ENCODE data around the gene HECTD2.
"Not testable (repeated sequence)": the region's sequence is repeated elsewhere in the genome, so short reads cannot be mapped to it uniquely, and the experiment has no call there.

Gene HECTD2

GRCh38 chr10:91412354-91413087, 2.4 kb downstream of the HECTD2 start:
- DNase-seq (ENCODE audit: low read depth): no peak

GRCh38 chr10:91415816-91416215, 5.7 kb downstream of the HECTD2 start:
- peak; percentile 38 for DNase-seq (ENCODE audit: low read depth)

GRCh38 chr10:91416339-91416855, 6.3 kb downstream of the HECTD2 start:
- no peak for DNase-seq (ENCODE audit: low read depth)

- DNase-seq (ENCODE audit: low read depth): no peak
Measured at GRCh38 chr10:91418416-91418815, 8.3 kb downstream of the HECTD2 start.

DNA sequence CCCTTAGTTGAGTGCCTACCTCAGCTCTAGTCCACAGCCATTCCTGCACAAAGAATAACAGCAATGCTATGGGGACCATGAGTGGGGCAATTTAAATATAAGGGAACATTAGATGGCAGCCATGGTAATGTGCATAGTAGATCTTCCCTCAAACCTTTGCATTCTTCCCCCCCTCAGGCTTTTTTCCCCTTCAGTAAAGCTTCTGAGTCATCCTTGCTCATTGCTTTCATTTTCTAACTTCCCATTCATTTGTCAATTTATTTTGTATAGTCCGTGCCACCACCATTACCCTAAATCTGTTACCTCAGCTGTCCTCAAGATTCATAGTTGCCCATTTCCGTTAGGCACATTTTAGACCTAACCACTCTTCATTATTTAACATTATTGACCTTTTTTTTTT, 10.7 kb downstream of the HECTD2 start:
- peak; percentile 60 for DNase-seq (ENCODE audit: low read depth)

GRCh38 chr10:91422915-91423314, 12.8 kb downstream of the HECTD2 start:
- DNase-seq (ENCODE audit: low read depth): peak; percentile 6

GRCh38 chr10:91424016-91424415, 13.9 kb downstream of the HECTD2 start:
- DNase-seq (ENCODE audit: low read depth): peak; percentile 10

GRCh38 chr10:91432175-91432574, 22.0 kb downstream of the HECTD2 start:
- DNase-seq (ENCODE audit: low read depth): no peak

DNA sequence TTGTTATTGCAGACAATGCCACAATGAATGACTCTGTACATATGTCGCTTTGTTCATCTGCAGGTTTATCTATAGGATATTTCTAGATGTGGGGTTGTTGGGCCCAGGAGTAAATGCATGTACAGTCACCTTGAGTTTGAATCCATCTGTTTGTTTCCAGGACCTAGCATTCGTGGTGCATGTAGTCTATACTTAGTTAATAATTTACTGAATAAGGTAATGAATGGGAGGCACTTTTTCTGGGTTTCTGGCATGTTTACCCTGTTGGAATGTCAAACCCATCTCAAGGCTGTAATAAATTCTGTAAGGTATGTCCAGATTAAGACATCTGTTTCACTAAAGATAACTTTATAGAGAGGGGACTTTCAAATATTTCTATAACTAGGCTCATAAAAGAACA, 23.5 kb downstream of the HECTD2 start:
- DNase-seq (ENCODE audit: low read depth): no peak

- DNase-seq (ENCODE audit: low read depth): peak; percentile 44
Measured at GRCh38 chr10:91434041-91434440, 23.9 kb downstream of the HECTD2 start.

- DNase-seq (ENCODE audit: low read depth): no peak
Measured at GRCh38 chr10:91435241-91435640, 25.1 kb downstream of the HECTD2 start.

- not testable (repeated sequence) for DNase-seq (ENCODE audit: low read depth)
Measured at GRCh38 chr10:91438228-91438627, 28.1 kb downstream of the HECTD2 start.

- no peak for DNase-seq (ENCODE audit: low read depth)
Measured at GRCh38 chr10:91444211-91445182, 34.4 kb downstream of the HECTD2 start.

- DNase-seq (ENCODE audit: low read depth): no peak
Measured at GRCh38 chr10:91452063-91452462, 41.9 kb downstream of the HECTD2 start.

- no peak for DNase-seq (ENCODE audit: low read depth)
Measured at GRCh38 chr10:91453535-91453934, 43.4 kb downstream of the HECTD2 start.

DNA sequence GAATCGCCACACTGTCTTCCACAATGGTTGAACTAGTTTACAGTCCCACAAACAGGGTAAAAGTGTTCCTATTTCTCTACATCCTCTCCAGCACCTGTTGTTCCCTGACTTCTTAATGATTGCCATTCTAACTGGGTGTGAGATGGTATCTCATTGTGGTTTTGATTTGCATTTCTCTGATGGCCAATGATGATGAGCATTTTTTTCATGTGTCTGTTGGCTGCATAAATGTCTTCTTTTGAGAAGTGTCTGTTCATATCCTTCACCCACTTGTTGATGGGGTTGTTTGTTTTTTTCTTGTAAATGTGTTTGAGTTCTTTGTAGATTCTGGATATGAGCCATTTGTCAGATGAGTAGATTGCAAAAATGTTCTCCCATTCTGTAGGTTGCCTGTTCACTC, 45.0 kb downstream of the HECTD2 start:
- DNase-seq (ENCODE audit: low read depth): not testable (repeated sequence)

DNA sequence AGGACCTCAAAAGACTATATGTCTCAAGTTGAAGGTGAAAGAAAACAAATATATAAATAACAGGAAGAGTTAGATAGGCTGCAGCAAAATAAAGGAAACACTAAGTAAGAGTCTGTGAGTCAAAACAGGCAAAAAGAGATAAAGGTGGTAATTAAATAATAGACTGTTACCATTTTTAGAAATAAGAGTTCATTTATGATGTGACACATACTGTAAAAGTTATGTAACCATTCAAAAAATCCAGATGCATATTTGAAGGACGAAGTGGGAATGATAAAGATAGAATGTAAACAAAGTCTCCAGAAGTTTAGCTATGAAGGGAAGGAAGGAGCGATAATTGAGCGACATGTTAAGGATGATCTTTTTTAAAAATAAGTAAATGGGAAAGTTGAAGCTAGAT, 50.5 kb downstream of the HECTD2 start:
- peak; percentile 33 for DNase-seq (ENCODE audit: low read depth)

GRCh38 chr10:91462423-91462822, 52.3 kb downstream of the HECTD2 start:
- peak; percentile 74 for DNase-seq (ENCODE audit: low read depth)

DNA sequence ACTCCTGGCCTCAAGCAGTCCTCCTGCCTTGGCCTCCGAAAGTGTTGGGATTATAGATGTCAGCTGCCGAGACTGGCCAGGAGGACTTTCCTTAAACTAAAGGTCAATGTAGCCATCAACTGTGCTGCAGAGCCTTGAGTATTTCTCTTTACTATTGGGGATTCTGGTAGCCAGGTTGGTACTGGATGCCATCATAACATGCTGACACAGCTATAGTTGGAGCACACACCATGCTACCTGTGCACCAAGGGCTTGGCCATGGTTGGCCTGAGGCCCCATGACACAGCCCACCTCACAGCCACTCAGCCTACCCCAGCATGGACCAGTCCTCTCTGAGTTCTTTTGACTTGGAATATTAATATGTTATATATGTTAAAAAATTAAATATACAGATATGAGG, 54.4 kb downstream of the HECTD2 start:
- DNase-seq (ENCODE audit: low read depth): no peak

DNA sequence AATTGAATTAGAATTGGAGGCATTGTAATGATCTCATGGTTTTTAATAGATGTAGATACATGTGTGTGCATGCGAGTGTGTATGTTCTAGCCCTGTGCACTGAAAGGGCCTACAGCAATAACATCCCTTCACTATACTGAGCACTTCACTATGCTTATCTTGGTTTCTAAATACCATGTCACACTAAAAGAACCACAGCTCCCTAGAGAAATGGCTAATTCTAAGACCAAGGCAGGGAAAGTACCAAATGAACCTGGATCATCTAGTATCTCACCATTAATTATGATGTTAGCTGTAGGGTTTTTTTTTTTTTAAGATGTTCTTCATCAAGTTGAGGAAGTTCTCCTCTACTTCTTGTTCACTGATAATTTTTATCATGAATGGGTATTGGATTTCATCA, 55.1 kb downstream of the HECTD2 start:
- no peak for DNase-seq (ENCODE audit: low read depth)

DNA sequence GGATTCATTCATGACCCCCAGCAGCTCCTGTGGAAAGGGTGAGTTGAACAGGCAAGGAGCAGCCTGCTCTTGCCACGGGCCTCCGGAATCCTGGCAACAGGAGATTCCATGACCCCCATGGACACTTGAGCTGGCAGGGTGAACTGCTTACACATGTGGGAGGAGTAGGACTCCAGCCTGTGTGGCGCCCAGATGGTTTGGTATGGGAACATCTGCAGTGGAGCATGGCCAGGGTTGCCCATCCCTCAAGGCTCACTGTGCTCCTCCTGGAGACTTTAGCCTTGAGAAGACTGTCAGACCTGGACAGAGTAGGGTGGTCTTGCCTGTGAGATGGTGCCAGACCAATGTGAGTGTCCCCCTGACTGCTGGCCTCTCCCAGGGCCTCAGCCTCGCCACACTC, 57.0 kb downstream of the HECTD2 start:
- DNase-seq (ENCODE audit: low read depth): no peak

- no peak for DNase-seq (ENCODE audit: low read depth)
Measured at GRCh38 chr10:91471602-91472001, 61.5 kb downstream of the HECTD2 start.

GRCh38 chr10:91472911-91473310, 62.8 kb downstream of the HECTD2 start:
- no peak for DNase-seq (ENCODE audit: low read depth)
